NCI-H510A treated with DMSO at 0.1 percent for 48 hours (cell line): ENCODE data around the gene SSX2B.
"Not testable (repeated sequence)": the region's sequence is repeated elsewhere in the genome, so short reads cannot be mapped to it uniquely, and the experiment has no call there.

Experiments
- DNase-seq: peaks from one replicate; lab custom pipeline; 2025; lab: John Stamatoyannopoulos, UW

SSX2B gene

GRCh38 chrX:52750952-52751351 lies at the start of gene SSX2B:
SSX2B (plus strand) TSS chrX:52751252; CDS start chrX:52752681, 1,429 bp downstream.
- DNase-seq = not testable (repeated sequence)

DNA sequence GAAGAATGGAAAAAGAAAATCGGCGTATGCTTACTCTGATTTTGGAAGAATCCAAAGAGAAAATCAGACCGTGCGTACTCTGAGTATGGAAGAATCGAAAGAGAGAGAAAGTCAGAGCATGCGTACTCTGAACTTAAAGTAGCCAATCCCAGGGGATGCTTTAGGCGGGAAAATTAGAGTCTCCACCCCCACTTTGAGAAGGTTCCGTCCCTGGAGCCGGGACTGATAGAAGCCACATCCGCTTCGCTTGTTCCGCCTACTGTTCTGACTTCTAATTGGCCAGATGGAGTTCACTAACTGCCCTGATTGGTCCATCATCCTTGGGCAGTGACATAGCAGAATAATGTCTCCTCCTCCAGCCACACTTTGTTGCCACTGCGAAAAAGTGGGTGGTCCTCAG lies 44.0 kb upstream of the SSX2B start, which contains the start of gene SSX2:
TSS of gene SSX2 (minus strand) at position 101 of the 400 bp plus-strand sequence. CDS start 1,429 bp downstream, outside the sequence.
- DNase-seq = not testable (repeated sequence)

DNA sequence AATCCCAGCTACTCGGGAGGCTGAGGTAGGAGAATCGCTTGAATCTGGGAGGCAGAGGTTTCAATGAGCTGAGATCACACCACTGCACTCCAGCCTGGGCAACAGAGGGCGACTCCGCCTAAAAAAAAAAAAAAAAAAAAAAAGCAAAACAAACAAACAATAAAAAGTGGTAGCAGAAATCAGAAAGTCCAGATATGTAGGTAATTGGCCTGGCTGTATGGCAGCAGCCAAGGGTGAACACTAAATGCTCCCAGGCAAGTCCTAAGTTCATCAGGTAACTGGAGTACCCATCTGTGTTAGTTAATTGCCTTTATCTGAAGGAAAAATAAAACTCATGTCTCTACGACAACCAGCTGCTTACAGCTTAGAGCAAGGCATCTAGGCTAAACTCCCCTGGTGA lies 14.9 kb downstream of the SSX2B start:
- not testable (repeated sequence) for DNase-seq

- not testable (repeated sequence) for DNase-seq
Measured at GRCh38 chrX:52773504-52773903, 22.5 kb downstream of the SSX2B start.

- DNase-seq = not testable (repeated sequence)
Measured at GRCh38 chrX:52797327-52797726, 46.3 kb downstream of the SSX2B start, which contains the start of gene SPANXN5. SPANXN5 (minus strand) TSS chrX:52797427; CDS start chrX:52797348, 79 bp downstream.

- DNase-seq = not testable (repeated sequence)
Measured at GRCh38 chrX:52804876-52805275, 53.8 kb downstream of the SSX2B start.
